ENCODE measurements around the gene IQGAP3. TPM values are rescaled to one million over a fixed set of nuclear protein-coding genes. Genes with fewer than 3 reads are reported as not detected.
A peak's percentile ranks its signal among the peaks of the same experiment; 100 is the strongest.

IQGAP3 gene
- total RNA-seq, 2 donors from 2014 or later, result 0.52 TPM; not detected in 1

DNA sequence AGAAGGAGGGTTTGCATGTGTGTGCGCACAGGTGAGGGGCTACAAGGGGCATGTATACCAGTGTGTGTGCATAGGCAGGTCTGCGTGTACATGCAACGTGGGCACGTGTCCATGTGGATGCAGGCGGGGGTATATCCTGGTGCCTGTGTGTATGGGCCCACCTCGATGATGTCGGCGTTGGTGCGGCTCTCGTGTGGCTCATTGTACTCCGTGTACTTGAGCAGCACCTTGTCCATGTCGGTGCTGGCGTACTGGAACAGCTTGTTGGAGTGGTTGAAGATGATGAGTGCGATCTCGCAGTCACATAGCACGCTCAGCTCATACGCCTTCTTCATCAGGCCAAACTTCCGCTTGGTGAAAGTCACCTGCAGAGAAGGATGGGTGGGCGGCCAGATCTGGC lies 90.1 kb downstream of the IQGAP3 start:
- Histone ChIP-seq H3K36me3 (replicated peaks in 1 of 2; ENCODE audit: insufficient read depth in 1 of 2, low read depth in 2 of 2) (peaks cover 0 to 29% of the 10 kb centered on the region in 2 donors), H3K27me3 (no peaks in the 10 kb centered on the region), H3K27ac (no peak overlapping the region), H3K4me3 (no peak overlapping the region), H3K9me3 (no peaks in the 10 kb centered on the region), H3K4me1 (peaks cover 25% of the 10 kb centered on the region)
- intact Hi-C loops (cut with DNase I), result no loop called here
- TF ChIP-seq, protein P1, sequence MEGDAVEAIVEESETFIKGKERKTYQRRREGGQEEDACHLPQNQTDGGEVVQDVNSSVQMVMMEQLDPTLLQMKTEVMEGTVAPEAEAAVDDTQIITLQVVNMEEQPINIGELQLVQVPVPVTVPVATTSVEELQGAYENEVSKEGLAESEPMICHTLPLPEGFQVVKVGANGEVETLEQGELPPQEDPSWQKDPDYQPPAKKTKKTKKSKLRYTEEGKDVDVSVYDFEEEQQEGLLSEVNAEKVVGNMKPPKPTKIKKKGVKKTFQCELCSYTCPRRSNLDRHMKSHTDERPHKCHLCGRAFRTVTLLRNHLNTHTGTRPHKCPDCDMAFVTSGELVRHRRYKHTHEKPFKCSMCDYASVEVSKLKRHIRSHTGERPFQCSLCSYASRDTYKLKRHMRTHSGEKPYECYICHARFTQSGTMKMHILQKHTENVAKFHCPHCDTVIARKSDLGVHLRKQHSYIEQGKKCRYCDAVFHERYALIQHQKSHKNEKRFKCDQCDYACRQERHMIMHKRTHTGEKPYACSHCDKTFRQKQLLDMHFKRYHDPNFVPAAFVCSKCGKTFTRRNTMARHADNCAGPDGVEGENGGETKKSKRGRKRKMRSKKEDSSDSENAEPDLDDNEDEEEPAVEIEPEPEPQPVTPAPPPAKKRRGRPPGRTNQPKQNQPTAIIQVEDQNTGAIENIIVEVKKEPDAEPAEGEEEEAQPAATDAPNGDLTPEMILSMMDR (IDR thresholded peaks at IDR 0.05), result no peak
- TF ChIP-seq POLR2A (IDR thresholded peaks at IDR 0.05), result no peak
- ATAC-seq, result no peak
- no peak for DNase-seq
- WGBS, 2 donors, result 89 to 90% methylated on average over 11 to 19 of the region's 19 CpGs

DNA sequence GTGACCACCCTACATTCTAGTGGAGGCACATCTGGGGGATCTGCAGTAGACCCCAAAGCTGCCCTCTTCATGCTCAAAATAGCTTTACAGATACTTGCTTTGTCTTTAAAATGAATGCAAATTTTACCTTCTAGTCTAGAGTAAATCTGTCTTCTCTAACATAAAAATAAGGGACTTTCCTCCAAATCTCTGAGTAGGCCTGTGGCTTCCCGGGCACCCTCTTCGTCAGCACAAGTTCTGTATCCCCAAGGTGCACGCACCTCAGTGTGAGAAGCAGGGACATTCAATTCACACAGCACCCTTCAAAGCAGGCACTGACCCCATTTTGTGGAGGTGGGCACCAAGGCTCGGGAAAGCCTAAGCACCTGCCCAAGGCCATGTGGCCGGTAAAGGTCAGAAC lies 90.8 kb downstream of the IQGAP3 start:
- Histone ChIP-seq H3K27me3 (no peaks in the 10 kb centered on the region), H3K4me3 (no peak overlapping the region), H3K4me1 (peaks cover 32% of the 10 kb centered on the region), H3K27ac (no peak overlapping the region), H3K9me3 (no peaks in the 10 kb centered on the region), H3K36me3 (replicated peaks in 1 of 2; ENCODE audit: insufficient read depth in 1 of 2, low read depth in 2 of 2) (peaks cover 0 to 29% of the 10 kb centered on the region in 2 donors)
- no peak for TF ChIP-seq POLR2A (IDR thresholded peaks at IDR 0.05)
- TF ChIP-seq, protein P1 (IDR thresholded peaks at IDR 0.05), result no peak
- ATAC-seq (no peak), DNase-seq (no peak)
- intact Hi-C loops (cut with DNase I), result no loop called here
- 52 to 79% methylated on average over 4 to 5 of the region's 5 CpGs for WGBS, 2 donors

DNA sequence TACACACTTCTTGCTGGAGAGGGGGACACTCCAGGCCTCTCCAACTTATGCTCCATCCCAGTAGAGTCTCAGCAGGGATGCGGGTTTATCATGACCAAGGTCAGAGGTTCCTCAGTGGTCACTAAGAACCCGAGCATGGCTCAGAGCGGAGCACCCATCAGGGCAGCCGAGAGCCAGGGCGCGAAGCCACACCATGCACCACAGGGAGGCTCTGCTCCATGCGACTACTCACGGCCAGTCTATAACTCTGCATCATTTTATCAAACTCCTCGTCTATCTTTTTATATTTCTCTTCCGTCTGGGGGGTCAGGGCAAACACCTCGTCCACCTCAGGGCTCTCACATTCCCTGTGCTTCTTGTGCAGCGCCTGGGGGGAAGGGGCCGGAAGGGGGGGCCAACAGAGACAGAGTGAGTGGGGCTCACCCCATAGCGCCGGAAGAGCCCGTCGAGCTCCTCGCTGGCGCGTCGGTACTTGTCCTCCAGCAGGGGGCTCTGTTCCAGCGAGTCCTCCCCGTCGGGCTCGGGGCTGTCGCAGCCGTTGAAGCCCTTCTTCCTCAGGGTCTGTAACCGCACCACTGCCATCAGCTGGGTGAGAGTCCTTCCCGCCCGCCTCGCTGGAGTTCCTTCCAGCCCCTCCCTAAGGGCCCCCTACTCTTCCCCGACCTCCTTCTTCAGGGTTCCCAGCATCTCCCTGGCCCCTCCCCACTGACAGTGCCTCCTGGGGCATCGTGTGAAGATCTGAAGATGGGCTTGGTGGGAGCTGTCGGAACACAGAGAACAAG lies 91.8 kb downstream of the IQGAP3 start:
- Histone ChIP-seq H3K4me1 (peaks cover 41% of the 10 kb centered on the region), H3K4me3 (no peak overlapping the region), H3K27me3 (no peaks in the 10 kb centered on the region), H3K27ac (peak overlapping the region in 1 of 4 donors; percentile 3), H3K36me3 (replicated peaks in 1 of 2; ENCODE audit: insufficient read depth in 1 of 2, low read depth in 2 of 2) (peaks cover 0 to 29% of the 10 kb centered on the region in 2 donors), H3K9me3 (no peaks in the 10 kb centered on the region)
- intact Hi-C loops (cut with DNase I), result no loop called here
- ATAC-seq (peak; percentile 31), DNase-seq (peak; percentile 44 to 64 (median 50))
- no peak for TF ChIP-seq POLR2A (IDR thresholded peaks at IDR 0.05)
- TF ChIP-seq, protein P1 (IDR thresholded peaks at IDR 0.05), result peak; percentile 23 to 50 (median 46)
- WGBS, 2 donors, result 54 to 64% methylated on average over 31 to 34 of the region's 34 CpGs

DNA sequence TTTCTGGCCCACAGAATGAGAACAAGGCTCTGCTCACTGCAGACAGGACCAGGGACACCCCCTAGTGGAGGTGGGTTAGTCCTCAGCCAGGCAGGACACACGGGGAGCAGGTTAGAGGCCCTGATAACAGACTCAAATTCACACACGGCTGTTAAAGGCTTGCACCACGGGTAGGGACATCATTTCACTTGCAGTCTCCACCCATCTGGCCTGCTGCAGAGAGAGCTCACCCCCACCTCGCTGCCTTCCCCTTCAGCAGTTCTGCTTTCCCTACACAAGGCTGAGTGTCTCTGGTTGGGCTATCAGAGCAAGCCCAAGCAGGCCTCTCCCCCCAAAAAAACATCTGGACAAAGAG lies 92.4 kb downstream of the IQGAP3 start:
- 39% methylated on average over 4 of the region's 4 CpGs; no CpG with 5 or more reads in 1 of the 2 donors for WGBS, 2 donors
- ATAC-seq, result no peak

More for the DNA sequence above, 92.4 kb downstream of the IQGAP3 start:
- Histone ChIP-seq H3K4me3 (no peak overlapping the region), H3K27ac (no peak overlapping the region), H3K9me3 (no peaks in the 10 kb centered on the region), H3K4me1 (peaks cover 45% of the 10 kb centered on the region), H3K36me3 (replicated peaks in 1 of 2; ENCODE audit: insufficient read depth in 1 of 2, low read depth in 2 of 2) (peaks cover 0 to 29% of the 10 kb centered on the region in 2 donors), H3K27me3 (no peaks in the 10 kb centered on the region)
- intact Hi-C loops (cut with DNase I), result no loop called here
- TF ChIP-seq, protein P1 (IDR thresholded peaks at IDR 0.05), result peak in 3 of 7 experiments; percentile 9 to 11 (median 9)
- TF ChIP-seq POLR2A (IDR thresholded peaks at IDR 0.05), result no peak
- DNase-seq, result no peak

Measured in body of pancreas (tissue), 4 donors.